ENCODE data around the gene NSUN6.
A peak's percentile ranks its signal among the peaks of the same experiment; 100 is the strongest.

Gene NSUN6, protein sequence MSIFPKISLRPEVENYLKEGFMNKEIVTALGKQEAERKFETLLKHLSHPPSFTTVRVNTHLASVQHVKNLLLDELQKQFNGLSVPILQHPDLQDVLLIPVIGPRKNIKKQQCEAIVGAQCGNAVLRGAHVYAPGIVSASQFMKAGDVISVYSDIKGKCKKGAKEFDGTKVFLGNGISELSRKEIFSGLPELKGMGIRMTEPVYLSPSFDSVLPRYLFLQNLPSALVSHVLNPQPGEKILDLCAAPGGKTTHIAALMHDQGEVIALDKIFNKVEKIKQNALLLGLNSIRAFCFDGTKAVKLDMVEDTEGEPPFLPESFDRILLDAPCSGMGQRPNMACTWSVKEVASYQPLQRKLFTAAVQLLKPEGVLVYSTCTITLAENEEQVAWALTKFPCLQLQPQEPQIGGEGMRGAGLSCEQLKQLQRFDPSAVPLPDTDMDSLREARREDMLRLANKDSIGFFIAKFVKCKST

GRCh38 chr10:18651324-18652007, at the start of gene NSUN6:
NSUN6 (minus strand) TSS chr10:18651587; CDS start chr10:18651203, 384 bp downstream.
- Histone ChIP-seq H3K27me3 (ENCODE audit: control insufficient read depth, insufficient read depth, low read length) (no peaks in the 10 kb centered on the region), H3K27ac (ENCODE audit: low read depth, low read length) (peak within 1 kb of the TSS; percentile 74), H3K9ac (ENCODE audit: low read depth, low read length) (peak within 1 kb of the TSS; percentile 78), H3K4me3 (ENCODE audit: low read depth, low read length) (peak within 1 kb of the TSS; percentile 99), H3K9me3 (ENCODE audit: control insufficient read depth, insufficient read depth, low read length) (no peaks in the 10 kb centered on the region), H3K36me3 (ENCODE audit: control insufficient read depth, insufficient read depth, low read length) (peaks cover 16% of the 10 kb centered on the region), H3K4me1 (ENCODE audit: control insufficient read depth, insufficient read depth, low read length) (peaks cover 7% of the 10 kb centered on the region; the same call in 1 of the 2 replicates)

DNA sequence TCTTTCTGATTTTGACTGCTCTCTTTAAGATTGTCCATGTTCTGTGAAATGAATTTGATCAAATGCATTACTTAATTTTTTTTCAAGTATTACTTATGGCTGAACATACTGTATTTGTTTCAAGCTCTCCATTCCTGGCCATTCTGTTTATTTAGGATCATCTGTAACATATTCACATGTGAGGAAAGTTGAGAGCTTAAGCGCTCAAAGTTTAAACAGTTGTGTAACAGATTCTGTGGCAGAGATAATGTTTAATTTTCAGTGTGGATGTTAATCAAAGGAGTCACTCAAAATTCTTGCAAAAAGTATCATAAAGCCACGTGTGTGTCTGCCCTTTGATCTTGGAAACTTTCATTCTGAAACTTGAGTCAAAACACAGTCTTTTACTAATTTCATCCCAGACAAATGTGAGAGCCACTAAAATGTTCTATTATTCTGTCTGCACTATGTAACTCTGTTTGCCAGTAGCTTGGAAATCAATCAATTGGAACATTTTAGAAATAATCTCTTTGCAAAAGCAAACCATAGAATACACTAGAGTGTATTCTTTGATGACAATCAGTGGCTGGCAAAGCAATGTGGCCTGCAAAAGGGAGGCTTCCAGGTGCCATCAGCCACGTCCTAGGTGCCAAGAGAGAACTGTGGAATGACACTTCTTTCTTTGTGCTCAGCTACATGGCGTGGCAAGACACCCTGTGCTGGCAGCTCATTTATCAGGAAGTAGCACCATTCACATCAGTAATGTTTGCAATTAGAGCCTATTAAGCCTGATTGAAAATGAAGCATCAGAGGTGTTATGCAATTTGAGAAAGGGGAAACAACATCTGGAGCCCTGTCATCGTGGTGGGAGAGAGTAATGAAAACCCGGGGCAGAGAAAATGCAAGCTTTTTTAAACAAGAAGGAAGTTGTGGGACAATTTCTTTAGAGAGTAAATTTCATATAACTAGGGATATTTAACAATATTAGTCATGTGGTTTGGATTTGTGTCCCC, 48.8 kb upstream of the NSUN6 start:
- Histone ChIP-seq H3K27me3 (ENCODE audit: control insufficient read depth, insufficient read depth, low read length) (no peaks in the 10 kb centered on the region), H3K4me3 (ENCODE audit: low read depth, low read length) (no peak overlapping the region), H3K36me3 (ENCODE audit: control insufficient read depth, insufficient read depth, low read length) (no peaks in the 10 kb centered on the region), H3K4me1 (ENCODE audit: control insufficient read depth, insufficient read depth, low read length) (no peaks in the 10 kb centered on the region), H3K9ac (ENCODE audit: low read depth, low read length) (no peak overlapping the region), H3K27ac (ENCODE audit: low read depth, low read length) (no peak overlapping the region), H3K9me3 (ENCODE audit: control insufficient read depth, insufficient read depth, low read length) (no peaks in the 10 kb centered on the region; the same call in 1 of the 2 replicates)

- Histone ChIP-seq H3K9ac (ENCODE audit: low read depth, low read length) (no peak overlapping the region), H3K27me3 (ENCODE audit: control insufficient read depth, insufficient read depth, low read length) (no peaks in the 10 kb centered on the region), H3K4me3 (ENCODE audit: low read depth, low read length) (no peak overlapping the region), H3K27ac (ENCODE audit: low read depth, low read length) (no peak overlapping the region), H3K4me1 (ENCODE audit: control insufficient read depth, insufficient read depth, low read length) (0 out of 2 replicates have a peak, but pooled peaks cover 2% of the 10 kb centered on the region), H3K9me3 (ENCODE audit: control insufficient read depth, insufficient read depth, low read length) (no peaks in the 10 kb centered on the region), H3K36me3 (ENCODE audit: control insufficient read depth, insufficient read depth, low read length) (no peaks in the 10 kb centered on the region)
Measured at GRCh38 chr10:18690541-18690940, 39.2 kb upstream of the NSUN6 start.

- Histone ChIP-seq H3K27me3 (ENCODE audit: control insufficient read depth, insufficient read depth, low read length) (no peaks in the 10 kb centered on the region), H3K27ac (ENCODE audit: low read depth, low read length) (no peak overlapping the region), H3K9ac (ENCODE audit: low read depth, low read length) (no peak overlapping the region), H3K4me3 (ENCODE audit: low read depth, low read length) (no peak overlapping the region), H3K4me1 (ENCODE audit: control insufficient read depth, insufficient read depth, low read length) (0 out of 2 replicates have a peak, but pooled peaks cover 2% of the 10 kb centered on the region), H3K9me3 (ENCODE audit: control insufficient read depth, insufficient read depth, low read length) (no peaks in the 10 kb centered on the region), H3K36me3 (ENCODE audit: control insufficient read depth, insufficient read depth, low read length) (no peaks in the 10 kb centered on the region)
Measured at GRCh38 chr10:18689498-18689897, 38.1 kb upstream of the NSUN6 start.

- H3K27me3 ChIP-seq (ENCODE audit: control insufficient read depth, insufficient read depth, low read length) = no peaks in the 10 kb centered on the region
- no peaks in the 10 kb centered on the region for H3K9me3 ChIP-seq (ENCODE audit: control insufficient read depth, insufficient read depth, low read length)
- H3K27ac ChIP-seq (ENCODE audit: low read depth, low read length) = no peak overlapping the region
- H3K4me3 ChIP-seq (ENCODE audit: low read depth, low read length) = no peak overlapping the region
- no peak overlapping the region for H3K9ac ChIP-seq (ENCODE audit: low read depth, low read length)
- 0 out of 2 replicates have a peak, but pooled peaks cover 2% of the 10 kb centered on the region for H3K4me1 ChIP-seq (ENCODE audit: control insufficient read depth, insufficient read depth, low read length)
- H3K36me3 ChIP-seq (ENCODE audit: control insufficient read depth, insufficient read depth, low read length) = no peaks in the 10 kb centered on the region
Measured at GRCh38 chr10:18687706-18688105, 36.3 kb upstream of the NSUN6 start.

- H3K9me3 ChIP-seq (ENCODE audit: control insufficient read depth, insufficient read depth, low read length) = no peaks in the 10 kb centered on the region
- H3K27ac ChIP-seq (ENCODE audit: low read depth, low read length) = no peak overlapping the region
- H3K4me3 ChIP-seq (ENCODE audit: low read depth, low read length) = no peak overlapping the region
- no peak overlapping the region for H3K9ac ChIP-seq (ENCODE audit: low read depth, low read length)
- no peaks in the 10 kb centered on the region for H3K36me3 ChIP-seq (ENCODE audit: control insufficient read depth, insufficient read depth, low read length)
- H3K27me3 ChIP-seq (ENCODE audit: control insufficient read depth, insufficient read depth, low read length) = no peaks in the 10 kb centered on the region
- 0 out of 2 replicates have a peak, but pooled peaks cover 2% of the 10 kb centered on the region for H3K4me1 ChIP-seq (ENCODE audit: control insufficient read depth, insufficient read depth, low read length)
Measured at GRCh38 chr10:18687195-18687594, 35.8 kb upstream of the NSUN6 start.

DNA sequence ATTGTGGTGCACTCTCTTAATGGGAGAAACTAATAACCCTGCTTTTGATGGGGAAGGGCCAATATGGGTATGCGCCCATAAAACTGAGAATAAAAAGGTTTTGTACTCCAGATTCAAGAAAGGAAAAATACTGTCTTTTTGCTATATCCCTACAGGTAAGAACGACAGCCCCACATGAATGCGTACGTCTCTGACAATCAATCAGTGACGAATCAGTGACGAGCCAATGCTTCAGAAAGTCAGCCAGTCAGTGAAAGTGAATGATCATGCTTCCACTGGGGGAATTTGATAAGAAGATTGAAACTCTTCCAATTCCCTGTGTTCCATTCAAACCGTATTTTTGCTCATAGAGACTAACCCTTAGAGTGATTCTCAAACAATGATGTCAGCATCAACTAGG, 34.2 kb upstream of the NSUN6 start:
- H3K9me3 ChIP-seq (ENCODE audit: control insufficient read depth, insufficient read depth, low read length) = no peaks in the 10 kb centered on the region
- no peaks in the 10 kb centered on the region for H3K27me3 ChIP-seq (ENCODE audit: control insufficient read depth, insufficient read depth, low read length)
- no peaks in the 10 kb centered on the region; the same call in 1 of the 2 replicates for H3K36me3 ChIP-seq (ENCODE audit: control insufficient read depth, insufficient read depth, low read length)
- 0 out of 2 replicates have a peak, but pooled peaks cover 2% of the 10 kb centered on the region for H3K4me1 ChIP-seq (ENCODE audit: control insufficient read depth, insufficient read depth, low read length)
- no peak overlapping the region for H3K4me3 ChIP-seq (ENCODE audit: low read depth, low read length)
- no peak overlapping the region for H3K9ac ChIP-seq (ENCODE audit: low read depth, low read length)
- H3K27ac ChIP-seq (ENCODE audit: low read depth, low read length) = no peak overlapping the region

DNA sequence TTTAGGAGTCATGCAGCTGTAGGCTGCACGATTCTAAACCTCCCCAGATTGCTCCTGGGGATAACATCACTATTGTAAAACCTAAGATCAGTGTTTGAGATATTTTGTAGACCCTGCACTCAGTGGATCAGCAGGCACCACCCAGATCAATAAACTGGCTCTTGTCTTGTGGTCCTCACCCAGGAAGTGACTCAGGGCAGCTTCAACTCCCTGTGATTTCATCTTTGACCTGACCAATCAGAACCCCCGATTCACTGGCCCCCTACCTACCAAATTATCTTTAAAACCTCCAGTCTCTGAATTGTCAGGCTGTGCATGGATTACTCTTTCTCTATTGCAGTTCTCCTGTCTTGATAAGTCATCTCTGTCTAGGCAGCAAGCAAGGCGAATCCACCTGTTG, 33.6 kb upstream of the NSUN6 start:
- H3K9me3 ChIP-seq (ENCODE audit: control insufficient read depth, insufficient read depth, low read length) = no peaks in the 10 kb centered on the region
- H3K4me3 ChIP-seq (ENCODE audit: low read depth, low read length) = no peak overlapping the region
- 0 out of 2 replicates have a peak, but pooled peaks cover 2% of the 10 kb centered on the region for H3K4me1 ChIP-seq (ENCODE audit: control insufficient read depth, insufficient read depth, low read length)
- H3K36me3 ChIP-seq (ENCODE audit: control insufficient read depth, insufficient read depth, low read length) = no peaks in the 10 kb centered on the region; the same call in 1 of the 2 replicates
- no peaks in the 10 kb centered on the region for H3K27me3 ChIP-seq (ENCODE audit: control insufficient read depth, insufficient read depth, low read length)
- H3K9ac ChIP-seq (ENCODE audit: low read depth, low read length) = no peak overlapping the region
- no peak overlapping the region for H3K27ac ChIP-seq (ENCODE audit: low read depth, low read length)

DNA sequence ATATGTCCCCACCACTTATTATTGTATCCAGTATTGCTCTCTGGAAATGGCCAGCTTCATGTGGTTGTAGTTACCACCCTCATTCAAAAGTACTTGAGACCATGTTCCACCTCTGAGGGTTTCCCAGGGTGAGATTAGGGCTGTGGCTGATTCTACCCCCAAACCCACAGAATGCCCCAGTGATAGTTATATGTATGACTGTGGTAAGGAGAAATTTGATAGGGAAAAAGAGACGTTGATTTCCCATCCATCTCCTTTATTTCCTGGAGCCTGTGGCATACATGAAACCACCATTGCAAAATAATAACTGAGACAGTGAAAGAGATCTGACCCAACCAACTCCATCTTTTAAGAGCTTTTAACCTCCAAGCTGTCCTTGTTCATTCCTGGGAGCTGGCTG, 33.0 kb upstream of the NSUN6 start:
- Histone ChIP-seq H3K4me3 (ENCODE audit: low read depth, low read length) (no peak overlapping the region), H3K27me3 (ENCODE audit: control insufficient read depth, insufficient read depth, low read length) (no peaks in the 10 kb centered on the region), H3K27ac (ENCODE audit: low read depth, low read length) (no peak overlapping the region), H3K9ac (ENCODE audit: low read depth, low read length) (no peak overlapping the region), H3K36me3 (ENCODE audit: control insufficient read depth, insufficient read depth, low read length) (no peaks in the 10 kb centered on the region; the same call in 1 of the 2 replicates), H3K4me1 (ENCODE audit: control insufficient read depth, insufficient read depth, low read length) (no peaks in the 10 kb centered on the region), H3K9me3 (ENCODE audit: control insufficient read depth, insufficient read depth, low read length) (no peaks in the 10 kb centered on the region)

DNA sequence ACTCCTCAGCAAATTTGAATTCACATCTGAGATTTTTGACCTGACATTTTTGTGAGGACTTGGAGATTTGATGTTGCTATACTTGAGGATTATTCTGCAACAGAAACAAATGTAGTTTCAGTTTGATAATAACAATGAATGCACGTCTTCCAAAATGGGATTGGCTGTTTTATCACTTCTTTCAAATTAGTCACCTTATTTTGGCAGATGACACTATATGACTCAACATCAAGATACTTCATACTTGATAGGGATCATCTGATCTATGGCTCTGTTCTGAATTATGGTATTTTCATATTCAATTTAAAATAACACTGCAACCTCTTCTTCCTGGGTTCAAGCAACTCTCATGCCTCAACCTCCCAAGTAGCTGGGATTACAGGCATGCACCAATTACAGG, 32.0 kb upstream of the NSUN6 start:
- no peak overlapping the region for H3K27ac ChIP-seq (ENCODE audit: low read depth, low read length)
- H3K4me3 ChIP-seq (ENCODE audit: low read depth, low read length) = no peak overlapping the region
- H3K27me3 ChIP-seq (ENCODE audit: control insufficient read depth, insufficient read depth, low read length) = no peaks in the 10 kb centered on the region
- no peak overlapping the region for H3K9ac ChIP-seq (ENCODE audit: low read depth, low read length)
- H3K9me3 ChIP-seq (ENCODE audit: control insufficient read depth, insufficient read depth, low read length) = no peaks in the 10 kb centered on the region
- H3K4me1 ChIP-seq (ENCODE audit: control insufficient read depth, insufficient read depth, low read length) = no peaks in the 10 kb centered on the region
- peaks cover 6% of the 10 kb centered on the region for H3K36me3 ChIP-seq (ENCODE audit: control insufficient read depth, insufficient read depth, low read length)
